Adipocyte (in vitro differentiated cells): Measurements from ENCODE around the gene YY1.
"Not testable (repeated sequence)": the region's sequence is repeated elsewhere in the genome, so short reads cannot be mapped to it uniquely, and the experiment has no call there.

Experiments
- DNase-seq: peaks from one replicate; pipeline ENCODE4 v3.0.0-alpha.2; 2015; ENCODE audit warnings: low read depth
- H3K27me3 ChIP-seq: replicated peaks from 2 replicates; pipeline ENCODE4 v1.7.0; 2013; ENCODE audit warnings: mild to moderate bottlenecking, low read length, moderate library complexity; ENCODE audit not compliant: control insufficient read depth, insufficient read depth
- H3K36me3 ChIP-seq: 2 replicates; pipeline ENCODE4 v1.7.0; 2013; ENCODE audit warnings: low read length, mild to moderate bottlenecking, moderate library complexity; ENCODE audit not compliant: control insufficient read depth, insufficient read depth, severe bottlenecking
- H3K4me1 ChIP-seq: 2 replicates; pipeline ENCODE4 v1.7.0; 2013; ENCODE audit warnings: mild to moderate bottlenecking, low read length, moderate library complexity; ENCODE audit not compliant: control insufficient read depth, insufficient read depth
- H3K4me3 ChIP-seq: 2 replicates; pipeline ENCODE4 v1.7.0; 2013; ENCODE audit warnings: mild to moderate bottlenecking, low read length, moderate library complexity
- H3K9ac ChIP-seq: 2 replicates; pipeline ENCODE4 v1.7.0; 2013; ENCODE audit warnings: mild to moderate bottlenecking, low read length, moderate library complexity
- H3K9me3 ChIP-seq: 2 replicates; pipeline ENCODE4 v1.7.0; 2013; ENCODE audit warnings: mild to moderate bottlenecking, low read length, moderate library complexity; ENCODE audit not compliant: control insufficient read depth

The YY1 gene

DNA sequence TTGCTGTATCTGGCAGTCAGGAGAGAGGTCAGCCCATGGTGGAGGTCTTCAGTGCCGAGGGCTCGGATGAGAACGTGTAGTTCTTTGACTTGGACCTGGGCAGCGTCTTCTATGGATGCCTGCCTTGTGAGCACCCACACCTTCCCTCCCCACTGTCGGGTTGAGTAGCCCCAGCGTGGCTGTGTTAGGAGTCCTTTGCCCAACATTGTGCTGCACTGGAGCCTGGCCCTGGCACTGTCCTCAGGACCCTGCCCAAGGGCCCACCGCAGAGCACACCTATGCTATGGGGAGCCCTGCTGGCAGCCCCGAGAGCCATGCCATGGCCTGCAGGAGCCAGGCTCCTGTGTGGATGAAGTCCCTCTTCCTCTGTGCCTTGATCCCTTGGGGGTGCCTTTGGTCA is 40.6 kb downstream of the YY1 start:
- H3K27me3 ChIP-seq: no peaks in the 10 kb centered on the region
- H3K9me3 ChIP-seq: no peaks in the 10 kb centered on the region
- peaks cover 38% of the 10 kb centered on the region for H3K36me3 ChIP-seq
- H3K4me1 ChIP-seq: peaks cover 47% of the 10 kb centered on the region
- H3K4me3 ChIP-seq: no peak overlapping the region
- no peak overlapping the region for H3K9ac ChIP-seq
- DNase-seq: no peak

GRCh38 chr14:100281286-100282082 is 42.5 kb downstream of the YY1 start:
- Histone ChIP-seq H3K4me3 (no peak overlapping the region), H3K4me1 (peaks cover 52% of the 10 kb centered on the region), H3K9ac (peak overlapping the region; percentile 4), H3K9me3 (no peaks in the 10 kb centered on the region), H3K36me3 (peaks cover 24% of the 10 kb centered on the region), H3K27me3 (no peaks in the 10 kb centered on the region)
- no peak for DNase-seq

DNA sequence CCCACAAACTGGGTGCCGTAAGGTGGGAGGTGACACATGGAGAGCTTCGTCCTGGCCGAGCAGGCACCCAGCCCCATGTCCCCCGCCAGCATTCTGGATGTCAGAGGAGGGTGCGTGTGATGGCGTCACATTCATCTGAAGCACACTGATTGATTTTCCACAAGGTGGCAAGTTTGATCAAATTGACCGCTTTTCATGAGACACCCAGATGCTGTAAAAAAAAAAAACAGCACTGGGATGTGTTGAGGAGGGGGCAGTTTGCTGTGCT is 43.1 kb downstream of the YY1 start:
- no peak overlapping the region for H3K9ac ChIP-seq
- no peaks in the 10 kb centered on the region for H3K9me3 ChIP-seq
- peaks cover 19% of the 10 kb centered on the region for H3K36me3 ChIP-seq
- peaks cover 52% of the 10 kb centered on the region for H3K4me1 ChIP-seq
- H3K4me3 ChIP-seq: no peak overlapping the region
- DNase-seq: no peak
- no peaks in the 10 kb centered on the region for H3K27me3 ChIP-seq

DNA sequence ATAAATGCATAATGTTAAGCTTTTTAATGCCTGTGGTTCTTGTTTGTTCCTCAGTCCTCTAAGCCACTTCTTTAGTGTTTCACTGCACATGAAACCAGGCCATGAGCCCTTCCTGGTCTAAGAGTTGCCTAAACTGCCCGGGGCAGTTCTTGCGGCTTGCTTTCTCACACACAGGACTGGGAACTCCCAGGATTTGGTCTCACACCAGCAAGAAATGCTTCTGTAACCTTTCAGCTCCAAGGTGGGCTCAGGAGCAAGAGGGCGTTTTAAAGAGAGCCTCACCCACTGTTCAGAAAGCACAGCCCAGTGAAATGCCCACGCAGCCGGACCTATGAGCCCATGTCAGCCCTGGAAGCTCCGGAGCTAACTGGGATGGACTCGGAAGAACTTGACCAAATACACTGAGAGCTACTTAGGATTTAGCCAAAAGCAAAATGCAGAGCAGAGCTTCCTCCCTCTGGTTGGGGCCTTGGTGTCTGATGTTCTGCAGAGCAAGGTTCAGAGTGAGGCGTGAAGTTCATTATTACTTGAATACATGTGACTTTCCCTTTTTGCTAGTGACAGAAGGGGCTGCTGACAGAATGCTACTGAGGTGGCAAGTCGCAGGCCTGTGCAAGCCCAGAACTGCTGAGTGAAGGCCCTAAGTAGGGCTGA is 43.9 kb downstream of the YY1 start:
- H3K4me1 ChIP-seq: peaks cover 52% of the 10 kb centered on the region
- H3K27me3 ChIP-seq: no peaks in the 10 kb centered on the region
- H3K9ac ChIP-seq: no peak overlapping the region
- H3K4me3 ChIP-seq: no peak overlapping the region
- no peaks in the 10 kb centered on the region for H3K9me3 ChIP-seq
- DNase-seq: no peak
- H3K36me3 ChIP-seq: peaks cover 10% of the 10 kb centered on the region

DNA sequence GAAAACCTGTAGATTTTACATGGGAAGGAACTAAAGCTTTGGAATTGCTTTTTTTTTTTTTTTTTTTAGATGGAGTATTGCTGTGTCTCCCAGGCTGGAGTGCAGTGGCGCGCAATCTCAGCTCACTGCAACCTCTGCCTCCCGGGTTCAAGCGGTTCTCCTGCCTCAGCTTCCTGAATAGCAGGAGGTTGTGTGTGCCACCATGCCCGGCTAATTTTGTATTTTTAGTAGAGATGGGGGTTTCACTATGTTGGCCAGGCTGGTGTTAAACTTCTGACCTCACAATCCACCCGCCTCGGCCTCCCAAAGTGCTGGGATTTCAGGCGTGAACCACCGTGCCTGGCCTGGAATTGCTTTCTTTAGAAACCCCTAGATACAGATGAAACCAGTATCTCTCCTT is 44.5 kb downstream of the YY1 start:
- H3K9me3 ChIP-seq, H3K36me3 ChIP-seq, H3K9ac ChIP-seq, H3K27me3 ChIP-seq, DNase-seq, H3K4me3 ChIP-seq: not testable (repeated sequence)
- H3K4me1 ChIP-seq: peaks cover 51% of the 10 kb centered on the region

GRCh38 chr14:100283984-100284881 is 45.3 kb downstream of the YY1 start:
- no peak for DNase-seq
- Histone ChIP-seq H3K4me3 (peak overlapping the region; percentile 78), H3K9ac (peak overlapping the region; percentile 85), H3K36me3 (no peaks in the 10 kb centered on the region), H3K27me3 (no peaks in the 10 kb centered on the region), H3K9me3 (no peaks in the 10 kb centered on the region), H3K4me1 (peaks cover 51% of the 10 kb centered on the region)

DNA sequence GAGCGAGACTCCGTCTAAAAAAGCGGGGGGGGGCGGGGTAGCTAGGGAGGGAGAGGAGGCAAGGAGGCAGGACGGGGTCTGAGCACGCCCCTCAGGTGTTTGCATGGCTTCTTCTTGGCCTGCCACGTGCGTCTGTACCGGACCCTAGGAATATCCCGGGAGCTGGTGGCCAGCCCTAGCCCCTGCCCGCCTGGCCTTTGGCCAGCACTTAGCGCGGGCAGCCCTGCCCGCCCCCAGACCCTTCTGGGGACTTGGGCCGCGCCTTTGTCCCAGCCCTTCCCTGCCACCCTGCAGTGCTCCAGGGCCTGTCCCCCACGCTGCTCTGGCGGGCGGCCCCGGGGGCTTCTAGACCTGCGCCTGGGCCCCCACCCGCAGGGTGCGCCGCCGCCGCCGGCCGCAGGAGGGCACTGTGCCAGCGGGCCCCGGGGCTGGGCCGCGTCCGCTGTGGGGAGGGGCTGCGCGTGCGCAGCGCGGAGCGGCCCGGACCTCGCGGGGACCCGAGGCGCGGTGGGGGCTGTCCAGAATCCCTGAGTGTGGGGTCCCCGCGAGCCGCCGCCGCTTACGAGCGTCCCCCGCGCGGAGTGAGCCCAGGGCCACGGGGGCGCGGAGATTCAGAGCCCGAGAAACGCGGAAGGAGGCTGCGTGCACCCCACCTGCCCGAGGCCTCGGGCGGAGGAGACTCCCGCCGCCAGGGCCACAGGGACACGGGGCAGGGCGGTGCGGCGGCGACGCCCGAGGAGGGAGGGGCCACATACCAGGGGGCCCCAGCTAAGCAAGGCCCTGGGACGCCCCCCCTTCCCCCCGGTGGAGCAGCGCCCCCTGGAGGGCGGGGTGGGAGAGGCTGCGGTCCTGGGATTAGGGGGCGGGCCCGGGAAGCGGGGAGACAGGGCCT is 46.3 kb downstream of the YY1 start:
- Histone ChIP-seq H3K4me1 (peaks cover 51% of the 10 kb centered on the region), H3K27me3 (no peaks in the 10 kb centered on the region), H3K4me3 (peak overlapping the region; percentile 78), H3K9me3 (no peaks in the 10 kb centered on the region), H3K9ac (peak overlapping the region; percentile 85), H3K36me3 (no peaks in the 10 kb centered on the region)
- DNase-seq: peak; percentile 82

- Histone ChIP-seq H3K4me1 (peaks cover 48% of the 10 kb centered on the region), H3K4me3 (peak overlapping the region; percentile 78), H3K9ac (peak overlapping the region; percentile 85), H3K36me3 (no peaks in the 10 kb centered on the region), H3K27me3 (no peaks in the 10 kb centered on the region), H3K9me3 (no peaks in the 10 kb centered on the region)
- no peak for DNase-seq
These were observed 47.0 kb downstream of the YY1 start for GRCh38 chr14:100285913-100286400.

- Histone ChIP-seq H3K4me3 (no peak overlapping the region), H3K9ac (no peak overlapping the region), H3K4me1 (peaks cover 41% of the 10 kb centered on the region), H3K9me3 (no peaks in the 10 kb centered on the region), H3K27me3 (no peaks in the 10 kb centered on the region), H3K36me3 (no peaks in the 10 kb centered on the region)
- DNase-seq: no peak
These were observed 47.7 kb downstream of the YY1 start for GRCh38 chr14:100286484-100287191.
